Measurements from ENCODE around the gene TRAM2.

DNA sequence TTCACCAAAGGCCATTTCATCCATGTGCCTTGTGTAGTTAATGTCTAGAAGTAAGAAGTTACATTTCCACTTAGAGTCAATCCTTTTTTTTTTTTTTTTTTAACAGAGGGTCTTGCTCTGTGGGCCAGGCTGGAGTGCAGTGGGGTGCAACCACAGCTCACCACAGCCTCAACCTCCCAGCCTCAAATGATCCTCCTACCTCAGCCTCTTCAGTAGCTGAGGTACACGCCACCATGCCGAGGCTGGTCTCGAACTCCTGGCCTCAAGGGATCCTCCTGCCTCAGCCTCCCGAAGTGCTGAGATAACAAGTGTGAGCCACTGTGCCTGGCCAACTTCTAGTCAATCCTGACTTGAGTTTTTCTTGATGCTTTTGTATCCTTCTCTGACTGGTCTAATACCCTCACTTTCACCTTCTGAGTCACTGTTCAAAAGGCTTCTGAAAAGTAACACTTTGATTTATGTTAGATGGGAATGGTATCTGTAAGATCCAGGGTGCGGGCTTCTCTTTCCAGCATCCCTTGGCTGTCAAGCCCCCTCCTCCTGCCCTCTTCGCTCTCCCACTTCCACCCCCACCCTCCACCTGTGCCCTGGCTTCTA is 22.1 kb downstream of the TRAM2 start:
- no peak for TF ChIP-seq GATA2 (IDR thresholded peaks at IDR 0.05; ENCODE audit: low read depth, low read length)
- TF ChIP-seq GATA3 (IDR thresholded peaks at IDR 0.05; ENCODE audit: low read depth, low read length) = no peak

Data from SH-SY5Y (cell line).